Measurements from ENCODE around the gene NR4A2.
"Not testable (repeated sequence)": the region's sequence is repeated elsewhere in the genome, so short reads cannot be mapped to it uniquely, and the experiment has no call there.

The NR4A2 gene

GRCh38 chr2:156322686-156323231 lies 9.8 kb downstream of the NR4A2 start:
- no peak for DNase-seq

DNA sequence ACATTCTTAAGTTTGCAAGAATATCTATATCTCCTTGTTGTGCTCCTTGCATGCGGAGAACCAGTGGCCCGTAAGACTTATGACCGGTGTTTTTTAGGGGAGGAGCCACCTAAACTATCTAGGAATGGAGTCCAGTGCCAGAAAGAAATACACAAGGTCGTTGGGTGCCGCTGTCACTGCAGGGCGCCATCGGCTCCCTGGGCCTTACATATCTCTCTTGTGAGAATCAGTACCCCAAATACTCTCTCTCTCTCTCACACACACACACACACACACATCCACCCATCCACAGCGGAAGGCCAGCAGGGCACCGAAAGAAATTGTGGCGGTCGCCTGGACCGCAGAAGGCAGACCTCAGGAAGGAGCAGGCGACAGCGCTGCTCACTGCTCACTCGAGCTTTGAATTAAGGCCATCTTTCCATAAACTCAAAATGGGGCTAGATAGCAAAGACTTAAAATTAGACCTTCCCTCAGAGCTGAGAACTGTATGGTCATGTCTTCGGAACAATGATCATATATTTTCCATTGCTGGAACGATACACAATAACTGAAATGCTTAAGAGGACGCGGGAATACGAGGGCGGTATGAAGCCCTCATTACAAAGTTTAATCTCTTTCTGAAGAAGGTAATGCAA lies 10.4 kb downstream of the NR4A2 start:
- DNase-seq = no peak

DNA sequence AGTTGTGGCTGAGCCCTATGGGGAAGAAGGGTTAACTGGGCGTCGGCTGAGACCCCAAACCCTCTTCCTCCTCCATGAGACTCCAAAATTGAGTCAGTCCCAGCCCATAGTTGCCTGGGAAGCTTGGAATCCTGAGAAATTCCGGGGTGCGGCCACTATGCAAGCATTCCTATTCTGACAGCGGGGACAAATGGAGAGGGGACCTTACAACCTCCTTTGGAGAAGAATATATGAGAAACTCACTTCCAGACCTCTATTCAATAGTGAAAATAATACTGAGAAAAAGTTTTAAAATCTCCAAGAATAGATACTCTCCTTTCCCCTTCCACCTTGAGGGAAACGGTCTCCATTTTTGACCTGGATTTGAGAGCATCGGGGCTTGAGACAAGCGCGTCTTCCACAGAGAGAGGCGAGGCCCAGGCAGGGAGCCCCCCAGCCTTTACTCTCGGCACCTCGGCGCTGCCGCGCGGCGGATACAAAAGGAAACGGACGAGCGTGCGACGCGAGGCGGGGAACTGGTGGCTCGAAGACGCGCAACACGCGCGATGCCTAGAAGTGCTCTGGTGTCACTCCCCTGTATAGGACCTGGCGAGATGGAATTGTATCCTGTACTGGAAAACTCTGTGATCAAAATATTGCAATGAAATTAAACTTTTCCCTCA lies 11.1 kb downstream of the NR4A2 start:
- DNase-seq = no peak

DNA sequence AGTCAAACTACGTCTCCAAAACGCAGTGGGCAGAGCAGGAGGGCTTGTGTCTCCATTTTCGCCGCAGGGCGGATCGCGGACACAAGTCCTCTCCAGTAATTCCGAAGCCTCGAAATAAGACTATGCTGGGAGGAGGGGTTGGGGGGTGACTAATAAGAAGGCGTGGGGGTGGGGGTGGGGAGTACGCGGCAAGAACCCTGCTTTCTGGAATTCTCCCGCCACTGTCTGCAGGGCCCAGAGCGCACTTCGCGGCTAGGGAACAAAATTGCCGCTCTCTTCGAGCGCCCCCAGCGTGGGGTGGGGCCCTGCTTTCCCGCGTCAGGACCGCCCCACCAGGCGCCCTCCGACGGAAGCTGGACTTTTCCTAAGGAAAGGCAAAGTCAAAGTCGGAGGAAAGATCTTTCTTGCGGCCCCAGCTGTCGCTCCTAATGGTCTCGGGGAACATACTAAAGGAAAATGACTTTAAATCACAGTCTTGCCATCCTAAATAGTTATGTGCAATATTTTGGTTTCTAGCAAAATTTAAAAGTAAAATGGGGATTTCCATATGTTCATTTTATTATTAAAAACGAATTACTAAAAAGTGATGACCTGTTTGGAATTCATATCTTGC lies 11.9 kb downstream of the NR4A2 start:
- DNase-seq = no peak

GRCh38 chr2:156319811-156320485 lies 12.6 kb downstream of the NR4A2 start:
- DNase-seq = no peak

DNA sequence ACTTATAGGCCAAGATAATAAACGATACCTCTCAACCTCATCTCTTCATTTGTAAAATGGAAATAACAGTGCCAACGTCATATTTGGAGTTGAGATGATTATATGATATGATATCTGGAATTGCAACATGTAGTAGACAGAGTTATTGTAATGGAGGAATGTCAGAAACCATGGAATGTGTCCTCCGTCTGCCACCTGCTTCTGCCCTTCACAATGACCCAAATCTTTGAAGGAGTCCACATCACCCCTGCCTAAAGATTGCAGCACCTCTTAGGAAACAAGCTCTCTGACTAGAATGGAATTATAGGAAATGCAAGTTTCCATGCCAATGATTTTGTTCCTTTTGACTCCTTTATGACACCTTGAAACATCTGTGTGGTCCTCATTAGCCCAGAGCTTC lies 14.9 kb downstream of the NR4A2 start:
- DNase-seq = no peak

GRCh38 chr2:156311976-156312375 lies 20.5 kb downstream of the NR4A2 start:
- no peak for DNase-seq

- DNase-seq = no peak
These were observed 21.7 kb downstream of the NR4A2 start for GRCh38 chr2:156310773-156311172.

- DNase-seq = no peak
These were observed 22.6 kb downstream of the NR4A2 start for GRCh38 chr2:156309917-156310316.

GRCh38 chr2:156309167-156309566 lies 23.4 kb downstream of the NR4A2 start:
- DNase-seq = no peak

DNA sequence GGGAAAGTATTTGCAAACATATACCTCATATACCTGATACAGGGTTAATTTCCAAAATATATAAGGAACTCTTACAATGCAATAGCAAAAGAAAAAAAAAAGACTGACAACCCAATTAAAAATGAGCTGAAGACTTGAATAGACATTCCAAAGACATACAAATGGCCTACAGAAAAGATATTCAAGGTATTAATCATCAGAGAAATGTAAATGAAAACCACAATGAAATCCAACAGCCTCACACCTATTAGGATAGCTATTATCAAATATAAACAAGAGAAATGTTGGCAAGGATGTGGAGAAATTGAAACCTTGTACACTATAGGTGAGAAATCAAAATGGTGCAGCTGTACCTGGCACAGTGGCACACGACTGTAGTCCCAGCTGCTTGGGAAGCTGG lies 25.7 kb downstream of the NR4A2 start:
- DNase-seq = no peak

DNA sequence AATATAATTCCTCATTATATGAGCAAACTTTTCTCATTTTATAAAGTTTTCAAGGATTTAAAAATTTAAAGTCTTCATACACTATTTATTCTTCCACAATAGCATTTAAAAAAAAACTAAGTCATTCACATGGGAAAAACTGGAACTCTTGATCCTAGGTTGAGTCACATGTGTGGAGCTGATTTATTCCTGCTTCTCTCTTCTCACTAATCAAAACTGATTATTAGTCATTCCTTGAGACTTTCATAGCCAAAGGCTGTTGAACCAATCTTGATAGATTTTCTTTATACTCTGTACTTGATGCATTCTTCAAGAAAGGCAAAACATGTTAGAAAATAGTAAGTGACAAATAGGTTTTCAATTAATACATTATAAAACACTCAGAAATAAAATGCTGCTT lies 27.4 kb downstream of the NR4A2 start:
- no peak for DNase-seq

GRCh38 chr2:156300337-156300736 lies 32.2 kb downstream of the NR4A2 start:
- no peak for DNase-seq

- no peak for DNase-seq
These were observed 37.5 kb downstream of the NR4A2 start for GRCh38 chr2:156294945-156295580.

- DNase-seq = not testable (repeated sequence)
These were observed 39.1 kb downstream of the NR4A2 start for GRCh38 chr2:156293382-156293781.

DNA sequence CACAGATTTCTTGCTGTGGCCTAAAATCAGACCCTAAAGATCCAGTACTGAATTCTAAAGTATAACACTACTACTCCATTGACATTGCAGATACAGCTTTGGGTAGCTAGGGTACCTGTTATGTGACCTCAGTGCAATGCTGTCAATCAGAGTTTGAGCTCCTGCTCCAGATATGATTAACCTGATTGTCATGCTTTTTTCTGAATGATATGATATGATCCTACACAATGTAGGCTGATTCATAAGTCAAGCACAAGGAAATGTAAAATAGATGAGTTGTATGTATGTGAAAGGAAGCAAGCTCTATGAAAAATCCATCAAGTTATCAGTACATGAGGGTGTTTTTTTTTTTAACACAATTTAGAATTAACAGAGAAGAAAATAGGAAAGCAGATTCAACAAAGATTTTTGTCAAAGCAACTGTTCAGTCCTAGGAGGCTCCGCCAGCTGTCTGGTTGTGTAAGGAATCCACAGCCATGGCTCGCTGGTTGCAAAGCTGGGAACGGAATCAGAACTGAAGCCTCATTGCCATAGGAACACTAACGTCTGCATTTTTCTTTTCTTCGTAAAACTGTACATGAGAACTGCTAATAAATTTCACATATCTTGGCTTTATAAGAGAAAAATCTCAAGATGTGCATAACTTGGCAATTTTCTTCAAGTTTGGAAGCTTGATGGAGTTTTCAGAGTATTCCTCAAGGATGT lies 52.9 kb downstream of the NR4A2 start:
- DNase-seq = peak in 15 of 58 donors; percentile 0 to 20 (median 2)

All from anterior cingulate cortex (tissue), 58 donors.